ENCODE results near the gene INSR.

Gene INSR

GRCh38 chr19:7126132-7126531, 168.1 kb downstream of the INSR start:
- no peak overlapping the region for H3K4me3 ChIP-seq (ENCODE audit: low read length)
- no peak for TF ChIP-seq CTCF (conservative IDR thresholded peaks at IDR 0.05; ENCODE audit: low read depth, low read length)
- no peak for DNase-seq (ENCODE audit: low read depth)

GRCh38 chr19:7125221-7125620, 169.0 kb downstream of the INSR start:
- TF ChIP-seq CTCF (conservative IDR thresholded peaks at IDR 0.05; ENCODE audit: low read depth, low read length): no peak
- DNase-seq (ENCODE audit: low read depth): no peak
- H3K4me3 ChIP-seq (ENCODE audit: low read length): no peak overlapping the region

- no peak for TF ChIP-seq CTCF (conservative IDR thresholded peaks at IDR 0.05; ENCODE audit: low read depth, low read length)
- no peak for DNase-seq (ENCODE audit: low read depth)
- no peak overlapping the region for H3K4me3 ChIP-seq (ENCODE audit: low read length)
These were observed 169.4 kb downstream of the INSR start for GRCh38 chr19:7124782-7125181.

- DNase-seq (ENCODE audit: low read depth): no peak
- no peak overlapping the region for H3K4me3 ChIP-seq (ENCODE audit: low read length)
- TF ChIP-seq CTCF (conservative IDR thresholded peaks at IDR 0.05; ENCODE audit: low read depth, low read length): no peak
These were observed 171.5 kb downstream of the INSR start for GRCh38 chr19:7122701-7123100.

GRCh38 chr19:7120499-7120898, 173.7 kb downstream of the INSR start:
- no peak overlapping the region for H3K4me3 ChIP-seq (ENCODE audit: low read length)
- no peak for DNase-seq (ENCODE audit: low read depth)
- TF ChIP-seq CTCF (conservative IDR thresholded peaks at IDR 0.05; ENCODE audit: low read depth, low read length): no peak

- no peak for DNase-seq (ENCODE audit: low read depth)
- no peak for TF ChIP-seq CTCF (conservative IDR thresholded peaks at IDR 0.05; ENCODE audit: low read depth, low read length)
- no peak overlapping the region for H3K4me3 ChIP-seq (ENCODE audit: low read length)
These were observed 174.6 kb downstream of the INSR start for GRCh38 chr19:7119582-7119981.

GRCh38 chr19:7117248-7117647, 177.0 kb downstream of the INSR start:
- TF ChIP-seq CTCF (conservative IDR thresholded peaks at IDR 0.05; ENCODE audit: low read depth, low read length): no peak
- no peak overlapping the region for H3K4me3 ChIP-seq (ENCODE audit: low read length)
- no peak for DNase-seq (ENCODE audit: low read depth)

Measured in retinal pigment epithelial cell (primary cell).